C4-2B (cell line): ENCODE results near the gene FCHSD1.

Experiments used
- ZFX ChIP-seq: fragments of 450-650 bp; IDR thresholded peaks from 2 replicates; pipeline ENCODE4 v1.6.1; 2017
- TF ChIP-seq, protein P1 (sequence below): fragments of 450-650 bp; conservative IDR thresholded peaks from 2 replicates; pipeline ENCODE4 v1.5.1; 2017; ENCODE audit warnings: mild to moderate bottlenecking

DNA sequence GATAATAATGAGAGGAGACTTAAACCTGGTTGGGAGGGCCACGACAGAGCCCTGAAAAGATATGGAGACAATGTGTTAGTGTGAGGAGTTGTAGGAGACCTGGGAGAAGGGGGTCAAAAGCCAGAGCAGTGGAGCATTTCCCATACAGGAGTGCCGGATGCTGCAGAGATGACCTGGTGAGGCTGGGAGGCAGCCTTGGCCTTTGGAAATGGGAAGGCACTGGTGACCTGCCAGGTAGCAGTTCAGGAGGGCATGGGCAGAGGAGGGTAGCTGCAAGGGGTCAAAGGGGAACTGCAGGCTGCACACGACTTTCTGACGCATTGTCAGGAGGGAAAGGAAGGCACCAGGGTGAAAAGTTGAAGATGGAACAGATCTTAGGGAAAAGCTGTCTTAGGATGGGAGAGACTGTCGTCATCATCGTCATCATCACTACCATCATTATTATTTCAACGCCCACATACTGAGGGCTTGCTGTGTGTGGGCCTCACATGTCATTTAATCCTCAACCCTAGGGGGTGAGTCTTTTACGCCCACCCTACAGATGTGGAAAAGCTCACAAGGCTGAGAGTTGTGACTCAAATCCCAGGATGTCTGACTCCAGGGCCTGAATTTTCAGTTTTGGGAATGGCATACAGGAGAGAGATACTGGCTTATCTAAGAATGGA lies 17.5 kb upstream of the FCHSD1 start:
- TF ChIP-seq, protein P1, sequence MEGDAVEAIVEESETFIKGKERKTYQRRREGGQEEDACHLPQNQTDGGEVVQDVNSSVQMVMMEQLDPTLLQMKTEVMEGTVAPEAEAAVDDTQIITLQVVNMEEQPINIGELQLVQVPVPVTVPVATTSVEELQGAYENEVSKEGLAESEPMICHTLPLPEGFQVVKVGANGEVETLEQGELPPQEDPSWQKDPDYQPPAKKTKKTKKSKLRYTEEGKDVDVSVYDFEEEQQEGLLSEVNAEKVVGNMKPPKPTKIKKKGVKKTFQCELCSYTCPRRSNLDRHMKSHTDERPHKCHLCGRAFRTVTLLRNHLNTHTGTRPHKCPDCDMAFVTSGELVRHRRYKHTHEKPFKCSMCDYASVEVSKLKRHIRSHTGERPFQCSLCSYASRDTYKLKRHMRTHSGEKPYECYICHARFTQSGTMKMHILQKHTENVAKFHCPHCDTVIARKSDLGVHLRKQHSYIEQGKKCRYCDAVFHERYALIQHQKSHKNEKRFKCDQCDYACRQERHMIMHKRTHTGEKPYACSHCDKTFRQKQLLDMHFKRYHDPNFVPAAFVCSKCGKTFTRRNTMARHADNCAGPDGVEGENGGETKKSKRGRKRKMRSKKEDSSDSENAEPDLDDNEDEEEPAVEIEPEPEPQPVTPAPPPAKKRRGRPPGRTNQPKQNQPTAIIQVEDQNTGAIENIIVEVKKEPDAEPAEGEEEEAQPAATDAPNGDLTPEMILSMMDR = no peak
- TF ChIP-seq ZFX = no peak
